ENCODE measurements around the gene QPCTL. TPM values are rescaled to one million over a fixed set of nuclear protein-coding genes. Genes with fewer than 3 reads are reported as not detected.

The QPCTL gene
- total and polyA plus RNA-seq, 2 of the 13 experiments (the other 11 are each of a cell fraction or from before 2014, with no cell fraction given), result 16.0 to 19.1 TPM

DNA sequence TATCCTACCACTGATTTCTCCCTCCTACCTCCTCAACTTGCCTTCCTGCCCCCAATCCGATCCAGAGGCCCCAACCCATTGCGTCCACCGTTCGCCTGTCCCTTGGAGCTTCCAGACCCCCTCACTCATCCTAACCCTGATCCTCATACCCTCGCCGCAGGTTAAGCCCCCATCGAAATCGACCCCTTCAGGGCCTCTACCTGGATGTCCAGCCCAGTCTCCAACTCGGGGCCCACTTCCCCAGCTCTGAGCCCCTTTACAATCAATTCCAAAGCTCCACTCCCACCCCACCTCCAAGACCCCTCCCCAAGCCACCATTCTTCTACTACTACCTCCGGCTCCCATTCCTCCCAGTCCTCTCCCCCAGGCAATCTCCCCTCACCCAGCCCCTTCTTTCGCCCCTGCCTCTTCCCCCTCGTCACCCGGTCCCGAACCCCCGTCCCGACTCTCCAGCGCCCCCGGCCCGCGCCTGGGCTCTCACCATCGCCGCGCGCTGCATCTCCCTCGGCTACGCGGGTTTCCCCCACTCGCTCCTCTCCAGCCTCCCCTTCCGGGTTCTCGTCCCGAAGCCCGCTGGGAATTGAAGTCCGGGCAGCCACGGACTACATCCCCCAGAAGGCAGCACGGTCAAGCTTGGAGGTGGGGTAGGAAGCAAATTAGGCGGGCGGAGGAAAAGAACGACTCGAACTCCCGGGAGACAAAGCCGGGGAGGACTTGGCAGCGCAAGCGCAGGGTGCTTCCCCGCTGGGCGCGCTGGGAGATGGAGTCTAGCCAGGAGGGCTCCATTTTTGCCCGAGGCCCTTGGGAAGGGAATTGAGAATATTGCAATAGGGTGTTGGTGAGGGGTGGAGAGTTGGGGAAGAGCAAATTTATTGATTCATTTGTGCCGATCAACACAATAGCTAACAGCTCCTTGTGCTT is 38.2 kb downstream of the QPCTL start, which contains the start of gene FBXO46 (continued):
- TF ChIP-seq, protein P1, sequence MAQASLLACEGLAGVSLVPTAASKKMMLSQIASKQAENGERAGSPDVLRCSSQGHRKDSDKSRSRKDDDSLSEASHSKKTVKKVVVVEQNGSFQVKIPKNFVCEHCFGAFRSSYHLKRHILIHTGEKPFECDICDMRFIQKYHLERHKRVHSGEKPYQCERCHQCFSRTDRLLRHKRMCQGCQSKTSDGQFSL (CRISPR knock-in tag; IDR thresholded peaks at IDR 0.05), result no peak
- TF ChIP-seq, protein P2, sequence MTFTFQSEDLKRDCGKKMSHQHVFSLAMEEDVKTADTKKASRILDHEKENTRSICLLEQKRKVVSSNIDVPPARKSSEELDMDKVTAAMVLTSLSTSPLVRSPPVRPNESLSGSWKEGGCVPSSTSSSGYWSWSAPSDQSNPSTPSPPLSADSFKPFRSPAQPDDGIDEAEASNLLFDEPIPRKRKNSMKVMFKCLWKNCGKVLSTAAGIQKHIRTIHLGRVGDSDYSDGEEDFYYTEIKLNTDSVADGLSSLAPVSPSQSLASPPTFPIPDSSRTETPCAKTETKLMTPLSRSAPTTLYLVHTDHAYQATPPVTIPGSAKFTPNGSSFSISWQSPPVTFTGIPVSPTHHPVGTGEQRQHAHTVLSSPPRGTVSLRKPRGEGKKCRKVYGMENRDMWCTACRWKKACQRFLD (CRISPR knock-in tag; IDR thresholded peaks at IDR 0.05; ENCODE audit: borderline replicate concordance), result no peak
- TF ChIP-seq SP5 (CRISPR knock-in tag; IDR thresholded peaks at IDR 0.05; ENCODE audit: borderline replicate concordance, low read depth), result peak; percentile 22; the same call in 1 of the 2 replicates
- peak; percentile 81; the same call in 1 of the 2 replicates for TF ChIP-seq ZNF761 (CRISPR knock-in tag; conservative IDR thresholded peaks at IDR 0.05)
- TF ChIP-seq ZNF33B (CRISPR knock-in tag; IDR thresholded peaks at IDR 0.05), result no peak
- no peak for TF ChIP-seq FOSL1 (CRISPR knock-in tag; IDR thresholded peaks at IDR 0.05; ENCODE audit: borderline replicate concordance)
- no peak for TF ChIP-seq ZFP90 (CRISPR knock-in tag; IDR thresholded peaks at IDR 0.05; ENCODE audit: borderline replicate concordance)
- TF ChIP-seq NFKBIZ (CRISPR knock-in tag; IDR thresholded peaks at IDR 0.05), result no peak
- peak; percentile 82 for TF ChIP-seq TARDBP (CRISPR knock-in tag; IDR thresholded peaks at IDR 0.05)
- TF ChIP-seq ZNF33A (CRISPR knock-in tag; IDR thresholded peaks at IDR 0.05; ENCODE audit: borderline replicate concordance), result no peak
- peak; percentile 67 for TF ChIP-seq GABPA (IDR thresholded peaks at IDR 0.05; ENCODE audit: low read depth, low read length)
- TF ChIP-seq GABPA (CRISPR knock-in tag; IDR thresholded peaks at IDR 0.05; ENCODE audit: low read depth), result peak; percentile 93
- TF ChIP-seq MZF1 (CRISPR knock-in tag; IDR thresholded peaks at IDR 0.05; ENCODE audit: borderline replicate concordance), result no peak
- no peak for TF ChIP-seq ZNF737 (CRISPR knock-in tag; IDR thresholded peaks at IDR 0.05; ENCODE audit: borderline replicate concordance)
- no peak for TF ChIP-seq ZNF7 (CRISPR knock-in tag; IDR thresholded peaks at IDR 0.05)
- TF ChIP-seq PPARG (CRISPR knock-in tag; conservative IDR thresholded peaks at IDR 0.05), result no peak
- TF ChIP-seq, protein P3, sequence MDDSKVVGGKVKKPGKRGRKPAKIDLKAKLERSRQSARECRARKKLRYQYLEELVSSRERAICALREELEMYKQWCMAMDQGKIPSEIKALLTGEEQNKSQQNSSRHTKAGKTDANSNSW (CRISPR knock-in tag; IDR thresholded peaks at IDR 0.05; ENCODE audit: borderline replicate concordance), result no peak
- no peak; the same call in 1 of the 2 replicates for TF ChIP-seq ZNF263 (CRISPR knock-in tag; IDR thresholded peaks at IDR 0.05)
- TF ChIP-seq ZNF564 (CRISPR knock-in tag; IDR thresholded peaks at IDR 0.05), result no peak
- TF ChIP-seq ZNF3 (CRISPR knock-in tag; IDR thresholded peaks at IDR 0.05), result no peak
- no peak for TF ChIP-seq BCL6 (CRISPR knock-in tag; IDR thresholded peaks at IDR 0.05)
- TF ChIP-seq, protein P4, sequence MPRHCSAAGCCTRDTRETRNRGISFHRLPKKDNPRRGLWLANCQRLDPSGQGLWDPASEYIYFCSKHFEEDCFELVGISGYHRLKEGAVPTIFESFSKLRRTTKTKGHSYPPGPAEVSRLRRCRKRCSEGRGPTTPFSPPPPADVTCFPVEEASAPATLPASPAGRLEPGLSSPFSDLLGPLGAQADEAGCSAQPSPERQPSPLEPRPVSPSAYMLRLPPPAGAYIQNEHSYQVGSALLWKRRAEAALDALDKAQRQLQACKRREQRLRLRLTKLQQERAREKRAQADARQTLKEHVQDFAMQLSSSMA (CRISPR knock-in tag; IDR thresholded peaks at IDR 0.05), result no peak
- no peak for TF ChIP-seq ZFP37 (CRISPR knock-in tag; IDR thresholded peaks at IDR 0.05; ENCODE audit: borderline replicate concordance)
- TF ChIP-seq, protein P5, sequence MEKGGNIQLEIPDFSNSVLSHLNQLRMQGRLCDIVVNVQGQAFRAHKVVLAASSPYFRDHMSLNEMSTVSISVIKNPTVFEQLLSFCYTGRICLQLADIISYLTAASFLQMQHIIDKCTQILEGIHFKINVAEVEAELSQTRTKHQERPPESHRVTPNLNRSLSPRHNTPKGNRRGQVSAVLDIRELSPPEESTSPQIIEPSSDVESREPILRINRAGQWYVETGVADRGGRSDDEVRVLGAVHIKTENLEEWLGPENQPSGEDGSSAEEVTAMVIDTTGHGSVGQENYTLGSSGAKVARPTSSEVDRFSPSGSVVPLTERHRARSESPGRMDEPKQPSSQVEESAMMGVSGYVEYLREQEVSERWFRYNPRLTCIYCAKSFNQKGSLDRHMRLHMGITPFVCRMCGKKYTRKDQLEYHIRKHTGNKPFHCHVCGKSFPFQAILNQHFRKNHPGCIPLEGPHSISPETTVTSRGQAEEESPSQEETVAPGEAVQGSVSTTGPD (CRISPR knock-in tag; IDR thresholded peaks at IDR 0.05), result no peak
- TF ChIP-seq GZF1 (CRISPR knock-in tag; IDR thresholded peaks at IDR 0.05), result no peak
- peak; percentile 89 for TF ChIP-seq ZNF563 (CRISPR knock-in tag; IDR thresholded peaks at IDR 0.05)
- no peak for TF ChIP-seq NBN (conservative IDR thresholded peaks at IDR 0.05)
- TF ChIP-seq HNRNPUL1 (IDR thresholded peaks at IDR 0.05; ENCODE audit: low read depth, low read length), result no peak
- TF ChIP-seq ZNF724P (CRISPR knock-in tag; IDR thresholded peaks at IDR 0.05; ENCODE audit: borderline replicate concordance), result no peak
